ENCODE data around the gene CPXM2.

Gene CPXM2

DNA sequence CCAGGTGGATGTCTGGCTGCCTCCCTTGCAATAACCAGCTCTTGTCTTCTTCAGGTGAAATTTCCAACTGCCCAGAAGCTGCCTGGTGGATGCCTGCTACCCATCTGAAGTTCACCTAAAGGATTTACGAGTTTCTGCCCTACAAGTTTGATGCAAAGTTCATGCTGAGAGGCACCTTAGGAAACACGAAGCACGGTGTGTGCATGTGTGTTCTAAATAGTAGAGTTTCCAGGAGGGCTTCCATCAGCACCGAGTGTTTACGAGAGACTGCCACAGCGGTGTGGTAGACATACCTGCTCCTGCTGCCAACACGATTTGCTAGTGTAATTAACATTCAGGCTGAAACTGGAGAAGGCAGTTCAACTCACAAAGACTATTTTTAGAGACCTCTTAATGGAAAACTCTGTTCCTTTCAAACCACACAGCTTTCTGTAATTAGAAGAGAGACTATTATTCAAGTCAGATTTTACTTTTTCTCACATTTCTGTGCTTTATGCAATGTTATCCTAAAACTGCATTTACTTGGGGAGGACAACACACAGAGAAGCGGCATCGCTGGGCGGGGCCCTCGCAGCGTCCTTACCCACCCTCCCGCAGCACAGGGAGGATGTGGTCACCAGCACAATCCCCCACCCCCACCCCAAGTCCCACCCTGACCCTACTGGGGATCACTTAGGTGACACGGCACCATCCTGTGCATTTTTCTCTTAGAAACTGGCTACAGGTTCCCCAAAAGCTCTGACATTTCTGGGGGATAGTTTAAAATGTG, 15.5 kb upstream of the CPXM2 start:
- in situ Hi-C loops (cut with HindIII; ENCODE audit: low pct_ligation_motif_present, low pct_unique_long_range_greater_than_20kb, low sequenced_read_pairs) = no loop called here
- no peak for DNase-seq

DNA sequence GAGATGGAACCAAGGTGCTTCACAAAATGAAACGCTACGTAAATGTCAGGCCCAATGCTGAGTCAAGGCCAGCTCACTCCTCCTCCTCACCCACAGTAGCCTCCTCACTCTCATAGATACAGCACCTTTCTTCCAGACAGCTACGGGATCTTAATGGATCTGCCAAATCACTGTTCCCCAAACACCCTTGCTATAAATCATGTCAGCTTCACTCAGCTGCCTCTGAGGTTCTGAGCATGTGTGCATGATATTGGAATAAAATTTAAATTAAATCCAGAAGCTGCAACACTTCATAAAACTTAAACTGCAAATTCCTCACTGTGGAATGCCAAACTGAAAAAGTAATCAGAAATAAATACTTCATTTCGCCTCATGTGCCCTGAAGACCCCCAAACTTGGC, 14.7 kb upstream of the CPXM2 start:
- DNase-seq = no peak
- in situ Hi-C loops (cut with HindIII; ENCODE audit: low pct_ligation_motif_present, low pct_unique_long_range_greater_than_20kb, low sequenced_read_pairs) = no loop called here

DNA sequence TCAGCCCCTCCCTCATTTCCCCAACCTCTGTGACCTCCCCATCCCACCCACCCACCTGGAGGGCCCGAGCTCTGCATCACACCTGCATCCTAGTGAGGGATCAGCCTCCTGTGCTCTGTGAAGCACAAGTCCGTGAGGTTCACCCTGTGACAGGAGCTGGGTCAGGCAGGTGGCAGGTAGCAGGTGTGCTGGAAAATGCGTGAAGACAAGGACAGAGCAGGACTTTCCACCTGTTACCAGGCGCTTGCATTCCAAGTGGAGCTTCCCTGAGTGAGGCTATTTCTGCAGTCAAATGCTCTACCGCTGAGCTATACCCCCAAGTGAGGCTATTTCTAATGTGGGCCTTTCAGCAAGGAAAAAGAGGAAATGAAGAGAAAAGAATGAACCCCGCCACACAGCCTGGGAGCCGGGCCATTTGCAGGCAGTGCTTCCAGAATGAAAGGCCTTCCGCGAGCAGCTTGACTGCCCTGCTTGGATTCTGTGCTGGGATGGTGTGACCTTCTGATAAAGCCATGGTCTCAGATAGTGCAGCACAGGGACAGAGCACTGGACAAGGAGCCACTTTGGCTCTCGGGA, 13.3 kb upstream of the CPXM2 start:
- in situ Hi-C loops (cut with HindIII; ENCODE audit: low pct_ligation_motif_present, low pct_unique_long_range_greater_than_20kb, low sequenced_read_pairs) = no loop called here
- DNase-seq = no peak

DNA sequence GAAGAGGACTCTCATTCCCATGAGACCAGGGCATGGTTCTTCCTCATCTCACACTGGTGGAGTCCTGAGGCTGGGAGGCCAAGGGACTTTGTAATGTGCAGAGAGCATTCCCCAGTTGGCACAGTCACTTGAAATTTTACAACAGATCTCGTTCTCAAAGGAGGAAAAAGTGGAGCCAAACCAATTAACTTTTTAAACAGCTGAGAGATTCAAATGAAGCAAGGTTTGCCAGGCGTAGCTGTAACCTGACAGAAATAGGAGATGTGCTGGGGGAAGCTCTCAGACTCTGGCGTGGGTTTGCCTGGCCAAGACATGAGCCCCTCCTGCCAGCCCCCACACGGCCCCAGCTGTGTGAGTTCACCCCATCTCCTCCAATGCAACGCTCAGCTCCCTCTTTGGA, 12.0 kb upstream of the CPXM2 start:
- in situ Hi-C loops (cut with HindIII; ENCODE audit: low pct_ligation_motif_present, low pct_unique_long_range_greater_than_20kb, low sequenced_read_pairs) = no loop called here
- no peak for DNase-seq

DNA sequence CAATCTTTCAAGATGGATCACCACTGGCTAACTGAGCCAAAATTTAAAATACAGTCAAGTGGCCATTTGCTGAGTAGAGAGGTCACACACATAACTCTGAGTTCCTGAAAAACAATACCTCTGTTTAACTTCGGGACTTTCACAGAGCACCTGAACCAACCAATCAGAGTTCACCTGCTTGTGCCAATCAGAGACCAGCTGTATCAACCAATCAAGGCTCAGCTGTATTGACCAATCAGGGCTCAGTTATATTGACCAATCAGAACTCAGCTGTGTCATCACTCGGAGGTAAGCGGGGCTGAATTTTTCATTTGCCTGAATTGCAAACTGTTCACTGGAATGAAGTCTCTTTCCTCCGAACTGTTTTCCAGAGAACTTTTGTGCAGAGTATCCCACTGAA, 10.0 kb upstream of the CPXM2 start:
- DNase-seq = no peak
- in situ Hi-C loops (cut with HindIII; ENCODE audit: low pct_ligation_motif_present, low pct_unique_long_range_greater_than_20kb, low sequenced_read_pairs) = no loop called here

DNA sequence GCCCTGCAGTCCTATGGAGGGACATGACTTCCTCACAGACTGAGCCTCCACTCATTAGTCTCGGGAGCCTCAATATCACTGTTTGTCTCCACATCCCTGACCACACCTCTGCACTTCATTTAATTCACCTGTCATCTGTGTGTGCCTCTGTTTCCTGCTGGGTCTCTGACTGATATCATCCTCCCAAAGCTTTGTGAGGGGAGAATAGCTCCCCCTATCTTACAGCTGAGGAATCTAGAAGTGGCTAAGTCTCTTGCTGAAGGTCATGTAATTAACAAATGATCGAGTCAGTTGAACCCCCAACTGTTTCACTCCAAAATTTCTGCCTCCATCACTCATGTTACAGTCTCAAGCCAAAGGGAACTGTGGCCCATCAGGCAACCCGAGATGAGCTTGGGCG, 5.5 kb upstream of the CPXM2 start:
- no peak for DNase-seq
- in situ Hi-C loops (cut with HindIII; ENCODE audit: low pct_ligation_motif_present, low pct_unique_long_range_greater_than_20kb, low sequenced_read_pairs) = no loop called here

DNA sequence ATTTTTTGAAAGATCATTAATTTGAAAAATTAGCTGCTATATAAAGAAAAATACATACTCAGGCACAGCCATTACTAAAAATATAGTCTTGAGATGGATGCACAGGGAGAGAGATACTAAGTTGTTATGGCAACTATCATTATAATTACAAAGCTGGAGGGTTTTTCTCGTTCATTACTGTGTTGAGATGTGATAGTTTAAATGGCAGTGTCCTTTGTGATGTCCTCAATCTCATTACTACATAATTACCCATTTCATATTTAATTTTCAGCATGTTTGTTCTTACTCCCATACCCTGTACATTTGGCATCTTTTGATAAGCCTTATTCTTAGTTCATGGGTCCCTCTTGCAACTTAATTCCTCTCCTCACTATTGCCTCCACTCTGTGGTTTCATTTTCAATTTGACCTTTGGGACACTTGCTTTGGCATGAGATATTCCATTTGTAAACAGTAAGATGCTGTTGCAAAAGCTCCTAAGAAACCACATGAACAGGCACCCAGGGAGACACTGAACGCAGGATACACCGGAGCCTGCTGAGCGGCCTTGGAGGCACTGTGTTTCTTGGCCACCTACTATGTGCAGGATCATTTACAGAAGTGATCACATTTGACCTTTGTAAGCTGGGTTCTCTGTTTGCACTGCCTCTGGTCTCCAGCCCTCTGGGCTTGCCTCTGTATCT, 4.8 kb upstream of the CPXM2 start:
- in situ Hi-C loops (cut with HindIII; ENCODE audit: low pct_ligation_motif_present, low pct_unique_long_range_greater_than_20kb, low sequenced_read_pairs) = no loop called here
- no peak for DNase-seq

DNA sequence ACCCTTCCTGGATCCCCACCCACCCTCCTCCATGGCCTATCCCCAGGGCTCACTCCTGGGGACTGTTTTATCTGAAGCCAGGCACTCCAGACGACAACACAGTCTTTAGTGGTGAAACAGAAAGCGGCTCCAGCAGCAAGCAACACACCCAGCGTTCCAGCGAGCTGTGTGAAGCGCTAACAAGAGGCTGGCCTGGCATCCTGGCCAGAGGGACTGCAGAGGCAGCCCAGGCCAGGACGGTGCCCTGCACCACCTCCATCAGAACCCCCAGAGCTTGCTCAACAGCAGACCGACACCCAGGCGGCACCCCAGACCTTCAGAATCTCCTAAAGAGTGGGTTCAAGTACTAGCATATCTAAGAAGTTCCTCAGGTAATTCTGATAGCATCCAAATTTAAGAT, 2.0 kb upstream of the CPXM2 start:
- no peak for DNase-seq
- in situ Hi-C loops (cut with HindIII; ENCODE audit: low pct_ligation_motif_present, low pct_unique_long_range_greater_than_20kb, low sequenced_read_pairs) = no loop called here

DNA sequence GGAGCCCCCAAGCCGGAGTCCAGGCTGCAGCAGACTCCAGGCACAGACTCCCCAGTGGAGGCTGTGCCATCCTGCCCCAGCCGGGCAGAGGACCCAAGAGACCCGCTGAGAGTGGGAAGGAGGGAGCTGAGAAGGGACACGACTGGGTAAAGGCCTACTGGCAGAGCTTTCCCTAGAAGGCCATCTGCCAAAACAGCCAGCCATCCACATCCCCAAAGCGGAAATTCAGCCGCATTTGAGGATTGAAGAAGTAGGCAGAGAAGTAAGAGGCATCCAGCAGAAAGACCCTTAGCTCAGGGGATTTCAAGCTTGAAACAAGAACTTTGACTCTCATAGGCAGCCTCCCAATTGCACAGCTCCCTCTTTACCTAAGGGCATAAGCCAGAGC, 857 bp downstream of the CPXM2 start:
- no peak for DNase-seq
- in situ Hi-C loops (cut with HindIII; ENCODE audit: low pct_ligation_motif_present, low pct_unique_long_range_greater_than_20kb, low sequenced_read_pairs) = no loop called here

DNA sequence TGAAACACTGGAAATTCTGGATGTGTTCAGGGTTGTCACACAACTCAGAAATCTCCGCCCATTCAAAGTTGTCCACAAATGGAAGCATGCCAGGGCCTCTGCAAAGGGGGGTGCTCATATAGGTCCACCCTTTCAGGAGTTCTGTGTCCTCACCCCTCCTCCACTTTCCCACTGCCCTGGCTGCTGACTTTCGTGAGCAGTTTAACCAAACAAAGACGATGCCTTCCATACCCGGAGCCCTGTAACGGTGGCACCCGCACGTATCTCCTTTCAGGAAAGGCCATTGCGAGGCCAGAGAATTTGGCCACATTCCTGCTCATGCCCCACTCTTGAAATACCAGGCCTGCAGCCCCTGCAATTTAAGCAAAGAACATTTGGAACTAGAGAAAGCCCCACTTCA, 1.4 kb downstream of the CPXM2 start:
- no peak for DNase-seq
- in situ Hi-C loops (cut with HindIII; ENCODE audit: low pct_ligation_motif_present, low pct_unique_long_range_greater_than_20kb, low sequenced_read_pairs) = no loop called here

DNA sequence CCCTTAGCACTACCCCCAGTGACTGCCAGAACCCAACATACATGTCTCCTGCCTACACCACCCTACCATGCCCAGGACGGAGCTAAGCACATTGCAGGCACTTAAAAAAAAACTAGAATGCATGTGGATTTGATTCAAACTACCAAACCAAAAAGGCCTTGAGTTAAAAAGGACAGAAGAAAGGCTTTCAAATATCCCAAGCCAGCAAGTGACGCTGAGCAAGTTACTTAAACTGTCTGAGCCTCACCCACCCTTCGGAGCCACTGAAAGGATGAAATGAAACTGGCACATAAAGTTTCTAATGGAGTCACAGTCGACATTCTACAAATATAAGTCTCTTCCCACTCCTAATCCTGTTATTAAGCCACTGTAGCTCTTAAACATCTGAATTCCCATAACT, 1.8 kb downstream of the CPXM2 start:
- DNase-seq = no peak
- in situ Hi-C loops (cut with HindIII; ENCODE audit: low pct_ligation_motif_present, low pct_unique_long_range_greater_than_20kb, low sequenced_read_pairs) = no loop called here

DNA sequence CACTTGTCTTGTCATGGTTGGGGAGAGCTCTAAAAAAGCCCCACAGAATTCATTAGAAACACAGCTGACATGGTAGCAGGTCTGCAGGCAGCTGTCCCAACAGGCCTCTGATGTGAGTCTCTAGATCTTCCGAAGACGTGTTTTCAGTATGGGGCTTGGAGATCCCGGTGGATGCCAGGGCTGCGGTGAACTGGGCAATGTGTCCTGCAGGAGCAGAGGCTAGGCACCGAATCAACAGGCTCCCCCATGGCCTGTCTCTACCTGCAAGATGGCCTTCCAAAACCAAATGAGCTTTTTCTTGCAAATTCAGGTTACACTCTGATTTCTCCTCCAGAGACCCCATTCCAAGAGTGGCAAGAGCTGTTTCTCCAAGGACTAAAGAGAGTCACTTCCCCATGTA, 2.9 kb downstream of the CPXM2 start:
- no peak for DNase-seq
- in situ Hi-C loops (cut with HindIII; ENCODE audit: low pct_ligation_motif_present, low pct_unique_long_range_greater_than_20kb, low sequenced_read_pairs) = no loop called here

DNA sequence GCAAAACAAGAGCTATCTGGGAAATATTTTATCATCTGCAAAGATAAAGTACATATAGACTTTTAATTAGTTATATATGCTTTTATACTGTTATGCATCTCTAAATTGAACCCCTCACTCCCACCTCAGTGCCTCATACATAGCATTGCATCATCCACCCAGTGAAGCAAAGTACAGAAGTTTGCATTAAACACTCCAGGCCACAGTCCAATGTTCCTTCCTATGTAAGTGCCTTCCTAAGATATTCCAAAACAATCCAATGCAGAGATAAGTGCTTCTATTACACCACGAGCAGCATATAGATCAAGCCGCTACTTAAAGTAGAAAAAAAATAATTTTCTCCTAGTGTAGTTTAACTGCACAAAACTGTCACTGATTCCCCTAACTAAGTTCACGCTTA, 3.4 kb downstream of the CPXM2 start:
- no peak for DNase-seq
- in situ Hi-C loops (cut with HindIII; ENCODE audit: low pct_ligation_motif_present, low pct_unique_long_range_greater_than_20kb, low sequenced_read_pairs) = no loop called here

DNA sequence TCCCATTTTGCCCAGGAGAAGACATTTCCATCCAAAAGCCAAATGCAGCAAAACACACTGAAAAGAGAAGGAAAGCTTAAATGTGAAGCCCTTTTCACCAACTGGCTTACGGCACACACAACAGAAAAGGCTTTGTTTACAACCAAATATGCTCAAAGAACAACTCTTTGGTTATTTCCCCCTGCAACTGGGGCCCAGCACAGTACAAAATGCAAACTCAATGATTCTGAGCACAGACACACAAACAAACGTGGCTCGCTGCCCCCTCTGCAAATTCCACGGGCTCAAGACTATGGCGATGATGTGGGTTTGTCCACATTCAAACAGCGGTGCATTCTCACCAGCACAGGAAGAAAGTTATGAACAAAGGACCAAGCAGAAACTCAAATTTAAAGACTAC, 5.3 kb downstream of the CPXM2 start:
- in situ Hi-C loops (cut with HindIII; ENCODE audit: low pct_ligation_motif_present, low pct_unique_long_range_greater_than_20kb, low sequenced_read_pairs) = no loop called here
- no peak for DNase-seq

DNA sequence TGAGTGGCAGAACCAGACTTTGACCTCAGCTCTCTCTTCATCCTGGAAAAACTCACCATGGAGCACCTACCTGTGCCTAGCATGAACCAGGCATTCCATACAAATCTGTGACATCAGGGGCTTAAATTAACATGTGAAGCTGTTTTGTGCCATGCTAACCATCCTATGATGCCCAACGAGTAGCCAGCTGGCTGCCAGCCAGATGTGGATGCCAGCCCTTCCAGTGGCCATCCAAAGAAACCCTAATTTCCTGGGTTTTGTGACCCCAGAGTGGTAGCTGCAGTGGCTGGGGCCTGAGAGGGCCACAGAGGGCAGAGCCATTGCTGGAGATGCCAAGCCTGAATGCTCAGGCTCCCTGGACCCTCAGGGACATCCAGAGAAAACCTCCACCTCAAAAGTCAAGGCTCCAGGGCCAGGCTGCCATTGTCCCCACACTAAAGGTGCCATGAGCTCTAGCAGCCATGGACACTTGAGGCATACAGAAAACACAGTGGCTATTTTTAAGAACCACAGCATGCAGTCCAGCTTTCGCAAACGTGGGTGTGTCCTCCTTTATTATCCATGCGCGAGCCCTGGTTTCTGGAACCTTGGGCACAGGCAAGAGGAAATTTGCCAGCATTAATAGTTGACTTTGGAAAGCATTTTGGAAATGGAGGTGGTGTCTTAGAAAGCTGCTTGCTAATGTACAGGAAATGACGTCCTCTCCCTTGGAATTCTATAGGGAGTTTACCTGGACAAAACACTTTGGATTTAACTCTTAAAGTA, 6.0 kb downstream of the CPXM2 start:
- in situ Hi-C loops (cut with HindIII; ENCODE audit: low pct_ligation_motif_present, low pct_unique_long_range_greater_than_20kb, low sequenced_read_pairs) = no loop called here
- DNase-seq = no peak

DNA sequence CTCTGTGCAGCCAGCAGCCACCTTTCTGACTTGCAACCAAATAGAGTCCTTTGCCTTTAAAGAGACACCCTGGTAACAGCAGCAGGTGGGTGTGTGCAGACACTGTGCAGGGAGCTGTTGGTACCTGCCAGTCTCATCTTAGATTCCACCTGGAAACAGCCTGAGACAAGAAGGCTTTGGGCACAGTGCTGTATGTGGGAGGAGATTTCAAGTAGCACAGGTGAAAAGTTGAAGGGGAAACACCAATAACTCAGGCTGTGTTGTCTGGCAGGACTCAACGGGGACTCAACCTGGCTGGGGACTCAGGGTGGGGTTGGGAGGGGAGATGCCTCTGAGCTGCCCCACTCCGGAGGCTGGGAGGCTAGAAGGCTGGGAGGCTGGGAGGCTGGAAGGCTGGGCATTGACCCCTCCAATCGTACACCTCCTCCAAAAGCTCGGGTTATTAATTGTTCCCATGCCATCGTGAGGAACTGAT, 6.7 kb downstream of the CPXM2 start:
- DNase-seq = no peak
- in situ Hi-C loops (cut with HindIII; ENCODE audit: low pct_ligation_motif_present, low pct_unique_long_range_greater_than_20kb, low sequenced_read_pairs) = no loop called here

DNA sequence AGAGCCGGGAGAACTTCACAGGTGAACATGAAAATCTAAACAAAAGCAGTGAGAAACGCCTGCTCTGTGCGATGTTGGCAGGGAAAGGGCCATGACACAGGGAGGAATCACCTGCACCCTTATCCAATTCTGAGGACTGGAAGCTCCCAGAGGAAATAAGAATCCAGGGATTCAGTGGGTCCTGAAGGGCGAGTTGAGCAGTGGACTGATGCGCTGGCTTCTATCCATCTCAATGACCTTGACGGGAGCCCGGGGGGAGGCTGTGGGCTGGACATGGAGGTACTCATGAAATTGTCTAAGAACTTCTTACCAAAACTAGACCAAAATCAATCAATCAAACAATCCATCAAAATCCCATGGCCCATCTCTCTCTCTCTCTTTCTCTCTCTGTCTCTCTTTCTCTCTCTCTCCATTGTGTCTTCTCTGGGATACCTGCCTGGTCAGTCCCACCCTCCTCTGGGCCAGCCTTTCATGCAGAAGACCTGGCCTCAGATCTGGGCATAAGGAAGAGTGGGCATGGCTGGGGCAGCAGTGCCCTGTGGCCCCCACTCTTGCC, 7.2 kb downstream of the CPXM2 start:
- in situ Hi-C loops (cut with HindIII; ENCODE audit: low pct_ligation_motif_present, low pct_unique_long_range_greater_than_20kb, low sequenced_read_pairs) = no loop called here
- no peak for DNase-seq

DNA sequence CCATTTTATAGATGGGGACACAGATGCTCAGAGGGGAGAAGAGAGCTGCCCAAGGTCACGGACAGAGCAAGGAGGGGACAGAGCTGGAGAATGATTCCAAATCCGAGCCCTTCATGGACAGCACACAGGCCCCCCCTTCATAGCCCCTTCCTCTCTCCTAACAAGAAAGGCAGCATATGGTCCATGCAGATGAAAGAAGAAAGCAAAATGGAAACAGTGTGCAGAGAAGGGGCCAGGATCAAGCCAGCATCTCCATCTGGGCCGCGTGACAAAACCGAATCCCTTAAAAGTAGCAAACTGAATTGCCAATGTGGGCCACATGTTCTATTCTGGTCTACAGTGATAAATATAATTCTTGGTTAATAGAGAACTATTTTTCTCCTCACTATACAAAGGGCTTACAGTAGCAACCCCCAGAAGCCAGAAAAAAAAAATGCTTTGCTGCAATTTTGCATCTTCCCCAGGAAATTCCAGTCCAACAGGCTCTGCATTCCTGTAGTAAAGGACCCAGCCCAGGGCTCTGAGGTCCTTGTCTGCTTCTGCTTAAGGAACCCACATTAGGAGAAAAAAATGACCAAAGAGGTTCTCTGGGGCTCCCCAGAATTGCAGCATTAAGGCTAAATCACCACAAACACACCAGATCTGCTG, 7.8 kb downstream of the CPXM2 start:
- in situ Hi-C loops (cut with HindIII; ENCODE audit: low pct_ligation_motif_present, low pct_unique_long_range_greater_than_20kb, low sequenced_read_pairs) = no loop called here
- no peak for DNase-seq
